COLO668 (cell line): ENCODE measurements around the gene OR2L8.
A peak's percentile ranks its signal among the peaks of the same experiment; 100 is the strongest.

Experiments
- DNase-seq: peaks from one replicate; lab custom pipeline; 2025; ENCODE audit not compliant: unreplicated experiment; lab: John Stamatoyannopoulos, UW

The OR2L8 gene

GRCh38 chr1:247948558-247948957 lies at the start of gene OR2L8:
Gene OR2L8, plus strand, starts transcription at chr1:247948858. Its CDS starts 0 bp downstream, at chr1:247948858.
- DNase-seq = no peak

GRCh38 chr1:247904122-247904521 lies 44.5 kb upstream of the OR2L8 start:
- DNase-seq = no peak

- no peak for DNase-seq
Observed at GRCh38 chr1:247905181-247905580, 43.5 kb upstream of the OR2L8 start.

GRCh38 chr1:247905910-247906503 lies 42.7 kb upstream of the OR2L8 start:
- no peak for DNase-seq

GRCh38 chr1:247906504-247907047 lies 42.1 kb upstream of the OR2L8 start:
- no peak for DNase-seq

GRCh38 chr1:247908766-247909165 lies 39.9 kb upstream of the OR2L8 start:
- no peak for DNase-seq

GRCh38 chr1:247913786-247914185 lies 34.9 kb upstream of the OR2L8 start:
- DNase-seq = no peak

GRCh38 chr1:247914941-247915662 lies 33.6 kb upstream of the OR2L8 start:
- DNase-seq = no peak

GRCh38 chr1:247919952-247920351 lies 28.7 kb upstream of the OR2L8 start, which contains the start of gene OR2T8:
Gene OR2T8, plus strand, starts transcription at chr1:247920252. Its CDS starts 766 bp downstream, at chr1:247921018.
- DNase-seq = no peak

GRCh38 chr1:247923941-247924340 lies 24.7 kb upstream of the OR2L8 start:
- DNase-seq = no peak

GRCh38 chr1:247924868-247925267 lies 23.8 kb upstream of the OR2L8 start, which contains the start of gene OR2AJ1:
Gene OR2AJ1, plus strand, starts transcription at chr1:247924889. Its CDS starts 8,880 bp downstream, at chr1:247933769.
- DNase-seq = no peak

GRCh38 chr1:247933989-247934388 lies 14.7 kb upstream of the OR2L8 start:
- no peak for DNase-seq

GRCh38 chr1:247935781-247936180 lies 12.9 kb upstream of the OR2L8 start:
- no peak for DNase-seq

- no peak for DNase-seq
Observed at GRCh38 chr1:247936415-247936814, 12.2 kb upstream of the OR2L8 start.

GRCh38 chr1:247936965-247937734 lies 11.5 kb upstream of the OR2L8 start:
- peak; percentile 50 for DNase-seq

GRCh38 chr1:247942624-247943023 lies 6.0 kb upstream of the OR2L8 start:
- DNase-seq = no peak

- DNase-seq = no peak
Observed at GRCh38 chr1:247953408-247953807, 4.8 kb downstream of the OR2L8 start.

- no peak for DNase-seq
Observed at GRCh38 chr1:247961791-247962190, 13.1 kb downstream of the OR2L8 start.

- DNase-seq = no peak
Observed at GRCh38 chr1:247962911-247963588, 14.4 kb downstream of the OR2L8 start.

GRCh38 chr1:247964933-247965332 lies 16.3 kb downstream of the OR2L8 start, which contains the start of gene OR2AK2:
Gene OR2AK2, plus strand, starts transcription at chr1:247965233. Its CDS starts 144 bp downstream, at chr1:247965377.
- no peak for DNase-seq
